ENCODE results near the gene PALLD. TPM values are rescaled to one million over a fixed set of nuclear protein-coding genes. Genes with fewer than 3 reads are reported as not detected.

The PALLD gene
- total RNA-seq, 1 experiment from 2014 or later = 18.3 TPM

GRCh38 chr4:168621806-168622589 is 125.1 kb downstream of the PALLD start:
- H3K27ac ChIP-seq (ENCODE audit: insufficient read length, low read depth, low read length) = no peak overlapping the region

More at GRCh38 chr4:168621806-168622589, 125.1 kb downstream of the PALLD start:
- H3K18ac ChIP-seq (ENCODE audit: insufficient read length, low read depth, low read length) = no peak overlapping the region
- no peak overlapping the region for H3T11ph ChIP-seq (ENCODE audit: low read length)
- no peak overlapping the region for H3K14ac ChIP-seq (ENCODE audit: insufficient read depth, low read length)
- no peaks in the 10 kb centered on the region for H3K79me1 ChIP-seq (ENCODE audit: insufficient read depth, low read depth, low read length, poor library complexity, severe bottlenecking)
- H2BK15ac ChIP-seq (ENCODE audit: low read depth, low read length) = no peak overlapping the region
- Mint-ChIP-seq H3K27me3 (ENCODE audit: low read depth) (no peaks in the 10 kb centered on the region), H3K4me3 (no peak overlapping the region), H3K4me1 (peaks cover 22 to 24% of the 10 kb centered on the region in 2 experiments), H3K9me3 (no peaks in the 10 kb centered on the region), H3K27ac (peak overlapping the region in 1 of 3 experiments; percentile 72; a peak in 1 of 7 replicates), H3K36me3 (ENCODE audit: insufficient read depth in 1 of 3, low read depth in 3 of 3) (no peaks in the 10 kb centered on the region)
- H2BK120ac ChIP-seq (ENCODE audit: low read depth, low read length, poor library complexity, severe bottlenecking) = no peak overlapping the region
- no CpG with 5 or more reads among the region's 9 CpGs for WGBS (ENCODE audit: extremely low coverage, insufficient read length, low lambda C conversion rate)
- no peak overlapping the region for H2BK12ac ChIP-seq (ENCODE audit: insufficient read length, low read depth, low read length)
- no peak overlapping the region for H3K56ac ChIP-seq (ENCODE audit: insufficient read length, low read depth, low read length)
- H4K5ac ChIP-seq (ENCODE audit: insufficient read length, low read depth, low read length) = no peak overlapping the region
- H4K91ac ChIP-seq (ENCODE audit: insufficient read length, low read depth, low read length) = no peak overlapping the region
- no peak overlapping the region for H4K8ac ChIP-seq (replicated peaks; ENCODE audit: insufficient read length, low read depth, low read length)
- no peak overlapping the region for H3K23ac ChIP-seq (ENCODE audit: insufficient read length, low read depth, low read length)
- no peak overlapping the region for H3K9ac ChIP-seq (ENCODE audit: extremely low read depth, insufficient read length, low read length)
- no peaks in the 10 kb centered on the region for H3K23me2 ChIP-seq (ENCODE audit: insufficient read length, low read depth, low read length, poor library complexity, severe bottlenecking)
- no peak for DNase-seq
- no peaks in the 10 kb centered on the region for H3K27me3 ChIP-seq (ENCODE audit: insufficient read depth, low read length)
- no peaks in the 10 kb centered on the region for H4K20me1 ChIP-seq (ENCODE audit: control insufficient read depth, insufficient read depth, insufficient read length)
- H3K79me2 ChIP-seq (ENCODE audit: insufficient read depth, low read length) = no peaks in the 10 kb centered on the region
- H3K4me2 ChIP-seq (ENCODE audit: insufficient read depth, insufficient read length, low read length) = no peak overlapping the region
- TF ChIP-seq CTCF (conservative IDR thresholded peaks at IDR 0.05) = no peak
- H2BK20ac ChIP-seq (ENCODE audit: low read depth, low read length, poor library complexity, severe bottlenecking) = no peak overlapping the region
- H3K4me1 ChIP-seq (ENCODE audit: insufficient read depth, low read length) = no peaks in the 10 kb centered on the region
- H2AFZ ChIP-seq (ENCODE audit: low read length) = no peak overlapping the region
- H3K4ac ChIP-seq (ENCODE audit: low read depth, low read length) = no peak overlapping the region
- no peak overlapping the region for H2AK5ac ChIP-seq (ENCODE audit: insufficient read length, low read length)
- no peak overlapping the region for H2BK5ac ChIP-seq (ENCODE audit: insufficient read length, low read length)
- H3K9me3 ChIP-seq (ENCODE audit: control insufficient read depth, low read depth, low read length) = no peaks in the 10 kb centered on the region

Measured in H9 (cell line).